ENCODE data around the gene UBE2G1.

UBE2G1 gene

DNA sequence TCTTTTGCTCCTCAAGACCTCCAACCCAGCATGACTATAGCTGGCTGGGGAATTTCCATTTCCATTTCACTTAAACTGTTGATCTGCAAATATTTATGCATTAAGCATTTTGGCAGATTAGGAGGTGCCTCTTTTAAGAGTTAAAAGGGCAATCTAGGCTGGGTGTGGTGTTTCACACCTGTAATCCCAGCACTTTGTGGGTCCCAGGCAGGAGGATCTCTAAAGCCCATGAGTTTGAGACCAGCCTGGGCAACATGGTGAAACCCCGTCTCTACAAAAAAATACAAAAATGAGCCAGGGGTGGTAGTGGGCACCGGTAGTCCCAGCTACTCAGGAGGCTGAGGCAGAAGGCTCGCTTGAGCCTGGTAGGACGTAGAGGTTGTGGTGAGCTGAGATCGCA lies 119.8 kb downstream of the UBE2G1 start:
- no peak for DNase-seq

DNA sequence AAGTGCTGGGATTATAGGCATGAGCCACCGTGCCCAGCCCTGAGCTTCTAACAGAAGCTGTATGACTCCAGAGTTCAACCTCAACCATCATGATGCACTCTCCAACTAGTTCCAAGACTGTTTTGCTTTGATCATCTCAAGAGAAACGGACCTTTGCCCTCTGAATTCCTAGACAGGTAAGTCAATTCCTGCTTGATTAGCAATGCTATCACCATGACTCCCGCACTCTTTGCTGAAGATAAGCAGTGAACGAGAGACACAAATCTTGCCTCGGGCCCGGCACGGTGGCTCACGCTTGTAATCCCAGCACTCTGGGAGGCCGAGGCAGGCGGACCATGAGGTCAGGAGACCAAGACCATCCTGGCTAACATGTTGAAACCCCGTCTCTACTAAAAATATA lies 124.9 kb downstream of the UBE2G1 start:
- DNase-seq = no peak

DNA sequence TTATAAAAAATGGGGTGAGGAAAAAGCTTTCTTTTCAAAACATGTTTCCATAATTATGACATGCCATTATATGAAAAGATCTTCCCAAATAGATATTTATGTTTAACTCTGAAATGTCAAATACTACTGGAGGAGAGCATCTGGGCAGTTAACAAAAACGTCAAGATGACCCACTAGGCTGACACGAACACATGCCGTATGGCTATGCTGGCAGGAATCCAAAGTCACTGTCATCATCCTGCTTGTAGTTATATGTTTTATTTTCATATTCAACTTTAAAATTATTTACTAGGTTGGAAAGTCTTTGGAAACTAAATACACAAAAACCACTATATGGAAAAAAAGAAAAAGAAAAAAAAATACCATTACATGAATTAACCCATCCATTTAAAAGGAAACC lies 130.0 kb downstream of the UBE2G1 start:
- DNase-seq = no peak

- DNase-seq = no peak
Observed at GRCh38 chr17:4235372-4236279, 130.8 kb downstream of the UBE2G1 start.

DNA sequence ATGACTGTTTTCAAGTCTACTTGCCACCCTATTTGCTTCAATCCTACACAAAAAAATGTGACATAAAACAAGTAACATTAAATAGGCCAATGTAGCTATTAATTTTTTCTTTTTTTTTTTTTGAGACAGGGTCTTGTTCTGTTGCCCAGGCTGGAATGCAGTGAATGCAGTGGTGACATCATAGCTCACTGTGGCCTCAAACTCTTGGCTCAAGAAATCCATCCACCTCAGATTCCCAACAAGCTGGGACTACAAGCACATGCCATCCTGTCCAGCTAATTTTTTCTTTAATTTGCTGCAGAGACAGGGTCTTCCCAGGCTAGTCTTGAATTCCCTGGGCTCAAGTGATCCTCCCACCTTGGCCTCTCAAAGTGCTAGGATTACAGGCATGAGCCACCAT lies 132.1 kb downstream of the UBE2G1 start:
- no peak for DNase-seq

GRCh38 chr17:4233668-4234258 lies 132.7 kb downstream of the UBE2G1 start:
- DNase-seq = no peak

DNA sequence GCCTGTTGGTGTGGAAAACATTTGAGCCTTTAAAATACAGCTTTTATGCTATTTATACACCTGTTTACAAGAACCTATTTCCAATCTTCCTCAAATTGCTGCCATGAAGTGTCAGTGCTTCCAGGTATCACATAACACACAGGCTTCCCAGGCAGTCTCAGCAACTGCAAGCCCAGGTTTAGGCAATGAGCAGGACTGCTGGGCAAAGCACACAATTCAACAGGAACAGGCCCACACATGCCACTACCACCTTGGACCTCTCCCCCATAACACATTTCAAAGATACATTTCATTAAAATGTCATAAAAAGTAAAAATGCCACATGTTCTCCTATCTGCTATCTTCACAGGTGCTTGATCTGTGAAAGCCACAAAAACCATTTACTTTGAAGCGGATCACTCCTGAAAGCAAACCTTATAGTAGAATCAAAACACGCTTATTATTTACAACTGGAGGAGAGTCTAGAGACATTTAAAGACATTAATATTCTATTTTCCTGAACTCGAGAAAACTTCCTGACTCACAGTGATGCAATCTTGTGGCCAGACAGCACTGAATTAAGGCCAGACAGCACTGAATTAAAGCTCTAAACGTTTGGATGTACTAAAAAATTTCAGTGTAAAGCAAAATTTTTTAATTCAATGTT lies 134.2 kb downstream of the UBE2G1 start:
- DNase-seq = no peak

DNA sequence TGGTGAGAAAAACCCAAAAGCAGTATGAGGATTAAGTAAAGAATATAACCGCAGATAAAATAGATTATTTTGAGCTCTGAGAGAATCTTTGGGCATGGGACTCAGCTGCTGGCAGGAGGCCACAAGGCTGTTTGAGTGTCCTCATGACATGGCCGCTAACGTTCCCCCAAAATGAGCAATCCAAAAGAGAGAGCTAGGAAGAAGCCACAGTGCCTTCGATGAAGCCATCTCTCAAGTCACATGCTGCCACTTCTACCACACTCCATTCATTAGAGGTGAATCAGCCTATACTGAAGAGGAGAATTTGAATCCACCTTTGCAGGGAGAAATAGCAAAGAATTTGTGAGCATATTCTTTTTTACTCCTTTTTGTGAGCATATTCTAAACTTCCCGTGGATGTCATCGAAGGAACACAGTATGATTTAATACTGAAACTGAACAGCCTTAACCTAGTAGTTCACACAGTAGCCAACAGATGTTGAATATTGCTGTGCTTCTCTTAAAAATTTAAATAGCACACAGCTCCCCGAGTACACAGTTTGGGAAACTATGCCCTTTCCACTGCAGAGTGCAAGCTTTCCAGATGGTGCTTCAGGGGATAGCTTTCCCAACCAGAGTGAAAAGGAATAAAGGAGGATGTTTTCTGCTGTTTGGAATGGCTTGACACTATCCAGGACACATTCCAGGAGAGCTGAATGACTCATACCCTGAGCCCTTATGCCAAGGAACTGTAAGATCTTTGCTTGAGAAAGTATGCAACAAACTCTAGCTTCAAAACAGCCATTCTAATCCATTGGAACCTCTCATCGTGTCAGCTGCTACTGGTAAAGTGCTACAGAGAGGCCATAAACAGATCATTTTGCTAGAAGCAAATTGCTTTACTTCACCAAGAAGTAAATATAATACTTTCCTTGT lies 136.6 kb downstream of the UBE2G1 start:
- DNase-seq = no peak

DNA sequence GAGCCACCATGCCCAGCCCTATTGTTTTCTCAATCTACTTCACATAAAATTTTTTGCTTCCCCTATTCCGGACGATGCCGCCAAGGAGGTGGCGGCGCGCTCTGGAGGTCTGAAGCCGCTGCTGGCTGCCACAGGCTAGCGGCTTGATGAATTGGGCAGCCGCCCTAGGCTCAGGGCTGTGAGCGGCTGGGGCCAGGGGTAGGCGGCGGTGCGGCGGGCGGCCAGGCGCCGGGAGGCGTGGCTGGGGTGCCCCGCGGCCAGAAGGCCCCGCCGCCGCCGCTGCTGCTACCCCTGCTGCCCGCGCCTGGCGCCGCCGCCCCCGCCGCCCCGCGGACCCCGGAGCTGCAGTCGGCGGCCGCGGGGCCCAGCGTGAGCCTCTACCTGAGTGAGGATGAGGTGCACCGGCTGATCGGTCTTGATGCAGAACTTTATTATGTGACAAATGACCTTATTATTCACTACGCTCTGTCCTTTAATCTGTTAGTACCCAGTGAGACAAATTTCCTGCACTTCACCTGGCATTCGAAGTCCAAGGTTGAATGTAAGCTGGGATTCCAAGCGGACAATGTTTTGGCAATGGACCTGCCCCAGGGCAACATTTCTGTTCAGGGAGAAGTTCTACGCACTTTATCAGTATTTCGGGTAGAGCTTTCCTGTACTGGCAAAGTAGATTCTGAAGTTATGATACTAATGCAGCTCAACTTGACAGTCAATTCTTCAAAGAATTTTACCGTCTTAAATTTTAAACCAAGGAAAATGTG lies 144.4 kb downstream of the UBE2G1 start:
- DNase-seq = no peak

GRCh38 chr17:4221163-4221562 lies 145.3 kb downstream of the UBE2G1 start:
- no peak for DNase-seq

DNA sequence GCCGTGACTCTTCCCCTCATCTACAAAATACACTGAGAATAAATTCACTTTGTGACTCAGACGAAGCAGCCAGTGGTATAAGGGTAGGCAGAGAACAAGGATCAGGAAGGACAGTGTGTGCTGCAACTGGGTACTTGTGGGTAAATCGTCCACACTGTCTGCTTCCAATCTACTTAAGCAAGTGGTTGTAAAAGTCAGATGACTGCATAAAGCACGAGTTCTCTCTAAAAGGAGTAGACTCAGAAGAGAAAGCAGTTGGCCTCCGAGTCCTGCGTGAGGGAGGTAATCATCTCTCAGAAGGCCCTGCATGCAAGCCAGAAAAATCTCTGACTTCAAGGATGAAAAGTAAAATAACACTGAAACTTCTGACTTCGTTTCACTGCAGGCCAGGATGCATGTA lies 145.8 kb downstream of the UBE2G1 start:
- DNase-seq = peak in 1 of 2 experiments; percentile 0

Measured in Kasumi-1 (cell line).